HCT116 (cell line): ENCODE data around the gene RABEPK. TPM values are rescaled to one million over a fixed set of nuclear protein-coding genes. Genes with fewer than 3 reads are reported as not detected.
"Not testable (repeated sequence)": the region's sequence is repeated elsewhere in the genome, so short reads cannot be mapped to it uniquely, and the experiment has no call there.

Experiments
- ATAC-seq: fragments of 200-7000 bp; cut with Tn5 transposase; 2 replicates; pipeline ENCODE4 v1.9.1; 2020; ENCODE audit warnings: mild to moderate bottlenecking, moderate library complexity
- BruUV-seq: library from RNA; stranded (reverse); fragments of 400-500 nt; replicated peaks from 2 replicates; lab custom pipeline; 2021; lab: Mats Ljungman, UMichigan
- CTCF ChIA-PET: fragments of 300-600 bp; sonication (Branson Sonifier 250); formaldehyde crosslinking; loops from one replicate; lab custom pipeline; 2021; ENCODE audit warnings: antibody characterized with exemption; lab: Charles Lee
- POLR2A ChIA-PET: fragments of 300-600, 350-600 bp; sonication (Branson Sonifier 250); formaldehyde crosslinking; loops from one replicate; lab custom pipeline; 2021; ENCODE audit warnings: antibody characterized with exemption; lab: Charles Lee
- RAD21 ChIA-PET, 2 experiments: fragments of 300-600 bp; sonication (Branson Sonifier 250); formaldehyde crosslinking; loops; one replicate each; lab custom pipeline; 2023; ENCODE audit warnings: low total read pairs in 2 of 2; ENCODE audit not compliant: uncharacterized antibody in 2 of 2, unreplicated experiment in 2 of 2, low non-redundant PET in 1 of 2; lab: Charles Lee
- DNase-seq: peaks from one replicate; pipeline ENCODE4 v3.0.0-alpha.2; 2010; ENCODE audit warnings: low read depth, low spot score
- H2AFZ ChIP-seq: fragments of 200-600 bp; shearing (Covaris generic), sonication (generic); 2 replicates; pipeline ENCODE4 v1.6.1; 2017; ENCODE audit warnings: low read depth, mixed run types, mixed read lengths, antibody characterized with exemption, low read length; ENCODE audit not compliant: poor library complexity, severe bottlenecking
- H3K27ac ChIP-seq: 2 replicates; pipeline ENCODE4 v1.5.1; 2012; ENCODE audit warnings: low read depth, low read length
- H3K27me3 ChIP-seq: fragments of 200-600 bp; sonication (generic); 2 replicates; pipeline ENCODE4 v1.6.1; 2016; ENCODE audit warnings: mixed run types, low read length, mixed read lengths; ENCODE audit not compliant: insufficient read depth
- H3K36me3 ChIP-seq, 2 experiments: fragments of 200-500 bp in 1 of 2; fragments of 200-600 bp in 1 of 2; sonication (Bioruptor generic) in 1 of 2; sonication (generic) in 1 of 2; 2 replicates each; pipeline versions ENCODE4 v1.5.1 to v1.6.1; 2014 to 2016; ENCODE audit warnings: low read length in 2 of 2, inconsistent platforms in 1 of 2, mixed read lengths in 1 of 2, mixed run types in 1 of 2; ENCODE audit not compliant: insufficient read depth in 2 of 2, control insufficient read depth in 1 of 2
- H3K4me1 ChIP-seq, 2 experiments: fragments of 200-600 bp in 1 of 2; sonication (generic) in 1 of 2; 2 replicates each; pipeline versions ENCODE4 v1.5.1 to v1.6.1; 2012 to 2017; ENCODE audit warnings: low read length in 2 of 2, inconsistent platforms in 1 of 2, mild to moderate bottlenecking in 1 of 2, mixed read lengths in 1 of 2, mixed run types in 1 of 2, moderate library complexity in 1 of 2; ENCODE audit not compliant: insufficient read depth in 2 of 2, control insufficient read depth in 1 of 2
- H3K4me2 ChIP-seq: fragments of 200-600 bp; sonication (generic); 2 replicates; pipeline ENCODE4 v1.6.1; 2017; ENCODE audit warnings: mixed run types, low read length, mixed read lengths
- H3K4me3 ChIP-seq, 2 experiments: fragments of 200-600 bp in 1 of 2; sonication (generic) in 1 of 2; replicated peaks in 1 of 2; 2 replicates each; pipeline ENCODE4 v1.5.1; 2011 to 2016; ENCODE audit warnings: low read length in 2 of 2, control low read depth in 1 of 2, low read depth in 1 of 2, mild to moderate bottlenecking in 1 of 2, mixed read lengths in 1 of 2, mixed run types in 1 of 2
- H3K79me2 ChIP-seq: fragments of 200-600 bp; sonication (generic); 2 replicates; pipeline ENCODE4 v1.6.1; 2017; ENCODE audit warnings: mild to moderate bottlenecking, mixed run types, low read length, moderate library complexity, mixed read lengths; ENCODE audit not compliant: insufficient read depth
- H3K9ac ChIP-seq: fragments of 200-600 bp; sonication (generic); 2 replicates; pipeline ENCODE4 v1.6.1; 2016; ENCODE audit warnings: low read length, mixed read lengths
- H3K9me2 ChIP-seq: fragments of 200-600 bp; sonication (generic), shearing (Covaris generic); 2 replicates; pipeline ENCODE4 v1.6.1; 2017; ENCODE audit warnings: mixed run types, mild to moderate bottlenecking, moderate library complexity; ENCODE audit not compliant: insufficient read depth
- H3K9me3 ChIP-seq, 2 experiments: fragments of 200-500 bp in 1 of 2; fragments of 200-600 bp in 1 of 2; sonication (Bioruptor generic) in 1 of 2; sonication (generic) in 1 of 2; 2 replicates each; pipeline ENCODE4 v1.6.1; 2014 to 2017; ENCODE audit warnings: low read length in 2 of 2, mixed read lengths in 2 of 2, inconsistent platforms in 1 of 2, low read depth in 1 of 2, mild to moderate bottlenecking in 1 of 2, mixed run types in 1 of 2, moderate library complexity in 1 of 2; ENCODE audit not compliant: control insufficient read depth in 1 of 2, insufficient read depth in 1 of 2
- H4K20me1 ChIP-seq: fragments of 200-600 bp; sonication (generic), shearing (Covaris generic); 2 replicates; pipeline ENCODE4 v1.6.1; 2017; ENCODE audit warnings: mixed run types, mild to moderate bottlenecking, moderate library complexity; ENCODE audit not compliant: insufficient read depth
- CBX3 ChIP-seq: IDR thresholded peaks from 2 replicates; pipeline ENCODE4 v1.6.1; 2012; ENCODE audit warnings: low read depth
- POLR2AphosphoS5 ChIP-seq: IDR thresholded peaks from 2 replicates; pipeline ENCODE4 v1.6.1; 2011; ENCODE audit warnings: mild to moderate bottlenecking, low read depth, low read length, moderate library complexity
- RAD21 ChIP-seq: IDR thresholded peaks from 2 replicates; pipeline ENCODE4 v1.6.1; 2012; ENCODE audit warnings: low read depth, mild to moderate bottlenecking
- REST ChIP-seq: IDR thresholded peaks from 2 replicates; pipeline ENCODE4 v1.6.1; 2012; ENCODE audit warnings: low read depth
- intact Hi-C: fragments of 100-400 bp; cut with micrococcal nuclease; formaldehyde crosslinking; loops from 2 replicates; pipeline ENCODE4 v1.10.0; 2022
- total RNA-seq: library from RNA; stranded (reverse); gene quantifications from one replicate; pipeline ENCODE4 v1.2.1, GENCODE V29; 2021; ENCODE audit not compliant: unreplicated experiment

The RABEPK gene
- total RNA-seq, 1 experiment from 2014 or later, result 48.3 TPM

- TF ChIP-seq REST, result no peak
- peak; percentile 84 for TF ChIP-seq POLR2AphosphoS5
- TF ChIP-seq, all 23 proteins: peak for 13
Measured at GRCh38 chr9:125189361-125190289, 10.7 kb upstream of the RABEPK start, which contains the start of gene PPP6C (continued).

- POLR2A ChIA-PET, result interaction anchor here (1.1 kb wide), 1 partner anchor 51 kb away, joined by 3 read pairs; the partner anchor contains the start of gene HSPA5
- BruUV-seq, result no TSS peak
- CTCF ChIA-PET, result interaction anchor here (1.5 kb wide), 1 partner anchor 10 kb away, joined by 8 read pairs; the partner anchor contains the start of gene RABEPK
Measured at GRCh38 chr9:125190361-125190801, 10.0 kb upstream of the RABEPK start.

GRCh38 chr9:125194466-125194865 lies 5.9 kb upstream of the RABEPK start:
- intact Hi-C loops, H3K4me3 ChIP-seq, H3K36me3 ChIP-seq, H3K9ac ChIP-seq, H3K9me2 ChIP-seq, H2AFZ ChIP-seq, RAD21 ChIA-PET, POLR2A ChIA-PET, H3K27me3 ChIP-seq, ATAC-seq, H3K79me2 ChIP-seq, DNase-seq, H3K4me1 ChIP-seq, BruUV-seq, H4K20me1 ChIP-seq, H3K9me3 ChIP-seq, H3K27ac ChIP-seq, H3K4me2 ChIP-seq, CTCF ChIA-PET: not testable (repeated sequence)

More at GRCh38 chr9:125190361-125190801, 10.0 kb upstream of the RABEPK start:
- Histone ChIP-seq H3K4me3 (peak overlapping the region; percentile 96 to 97), H3K4me1 (peaks cover 14 to 16% of the 10 kb centered on the region in 2 experiments), H3K79me2 (peaks cover 42% of the 10 kb centered on the region), H3K4me2 (peak overlapping the region; percentile 86), H3K9me3 (no peaks in the 10 kb centered on the region), H3K9me2 (no peaks in the 10 kb centered on the region), H4K20me1 (no peaks in the 10 kb centered on the region; the same call in 1 of the 2 replicates), H3K36me3 (no peaks in the 10 kb centered on the region), H3K9ac (peak overlapping the region; percentile 90)
- DNase-seq, result no peak
- intact Hi-C loops, result no loop called here
- no peak for ATAC-seq
- RAD21 ChIA-PET, result no interaction called here
- TF ChIP-seq RAD21, result no peak
- TF ChIP-seq CBX3, result no peak
- TF ChIP-seq, all 23 proteins: peak for 0
- Histone ChIP-seq H3K27ac (peak overlapping the region; percentile 82), H3K27me3 (no peaks in the 10 kb centered on the region), H2AFZ (peak overlapping the region; percentile 79)

GRCh38 chr9:125195591-125195990 lies 4.8 kb upstream of the RABEPK start:
- RAD21 ChIA-PET, intact Hi-C loops, H3K36me3 ChIP-seq, H2AFZ ChIP-seq, H3K9me3 ChIP-seq, ATAC-seq, DNase-seq, CTCF ChIA-PET, H3K9me2 ChIP-seq, H3K9ac ChIP-seq, H3K4me1 ChIP-seq, H3K27ac ChIP-seq, H3K27me3 ChIP-seq, H3K4me3 ChIP-seq, H3K79me2 ChIP-seq, H3K4me2 ChIP-seq, H4K20me1 ChIP-seq, BruUV-seq: not testable (repeated sequence)
- POLR2A ChIA-PET, result interaction anchor here (0.6 to 0.7 kb wide), 2 partner anchors 11 to 119 kb away, joined by 3 to 4 read pairs; no protein-coding TSS in a partner anchor
